HepG2 (cell line): ENCODE results near the gene PRMT2. TPM values are rescaled to one million over a fixed set of nuclear protein-coding genes. Genes with fewer than 3 reads are reported as not detected.
A peak's percentile ranks its signal among the peaks of the same experiment; 100 is the strongest.

Source experiments
- EEA1 ChIP-seq: sonication (generic); formaldehyde crosslinking; IDR thresholded peaks from 2 replicates; pipeline ENCODE4 v1.5.1; 2020; ENCODE audit warnings: mild to moderate bottlenecking, missing genetic modification reagents, borderline replicate concordance
- FLYWCH1 ChIP-seq: sonication (generic); formaldehyde crosslinking; IDR thresholded peaks from 2 replicates; pipeline ENCODE4 v1.8.1; 2023; ENCODE audit warnings: mild to moderate bottlenecking, missing genetic modification reagents
- HNF4A ChIP-seq: sonication (generic); formaldehyde crosslinking; IDR thresholded peaks from 2 replicates; pipeline ENCODE4 v1.4.0; 2020; ENCODE audit warnings: missing genetic modification reagents
- PPARG ChIP-seq: conservative IDR thresholded peaks from 2 replicates; pipeline ENCODE4 v1.6.1; 2016; ENCODE audit warnings: missing biosample characterization, missing genetic modification reagents
- REXO4 ChIP-seq: sonication (generic); formaldehyde crosslinking; IDR thresholded peaks from 2 replicates; pipeline ENCODE4 v1.8.0; 2022; ENCODE audit warnings: missing genetic modification reagents, mild to moderate bottlenecking, borderline replicate concordance
- RFXANK ChIP-seq: IDR thresholded peaks from 2 replicates; pipeline ENCODE4 v1.6.1; 2016
- SMARCE1 ChIP-seq: fragments of 450-650 bp; IDR thresholded peaks from 2 replicates; pipeline ENCODE4 v1.6.1; 2017; ENCODE audit warnings: borderline replicate concordance
- ZMYM2 ChIP-seq: sonication (generic); formaldehyde crosslinking; IDR thresholded peaks from 2 replicates; pipeline ENCODE4 v1.8.0; 2022; ENCODE audit warnings: mild to moderate bottlenecking, missing genetic modification reagents
- ZNF253 ChIP-seq: sonication (generic); formaldehyde crosslinking; IDR thresholded peaks from 2 replicates; pipeline ENCODE4 v1.8.0; 2022; ENCODE audit warnings: mild to moderate bottlenecking, missing genetic modification reagents, borderline replicate concordance
- ZNF589 ChIP-seq: sonication (generic); formaldehyde crosslinking; conservative IDR thresholded peaks from 2 replicates; pipeline ENCODE4 v1.8.0; 2022; ENCODE audit warnings: mild to moderate bottlenecking, moderate library complexity, missing genetic modification reagents
- ZNF644 ChIP-seq: IDR thresholded peaks from 2 replicates; pipeline ENCODE4 v1.6.1; 2016; ENCODE audit warnings: low read depth
- ZNF703 ChIP-seq: sonication (generic); formaldehyde crosslinking; IDR thresholded peaks from 2 replicates; pipeline ENCODE4 v1.5.1; 2020; ENCODE audit warnings: missing genetic modification reagents, mild to moderate bottlenecking, moderate library complexity, borderline replicate concordance
- ZNF720 ChIP-seq: sonication (generic); formaldehyde crosslinking; IDR thresholded peaks from 2 replicates; pipeline ENCODE4 v1.4.0; 2020; ENCODE audit warnings: missing genetic modification reagents
- ZNF792 ChIP-seq: IDR thresholded peaks from 2 replicates; pipeline ENCODE4 v1.6.1; 2016
- ZSCAN22 ChIP-seq: sonication (generic); formaldehyde crosslinking; IDR thresholded peaks from 2 replicates; pipeline ENCODE4 v1.4.0; 2020; ENCODE audit warnings: mild to moderate bottlenecking, missing genetic modification reagents
- polyA plus RNA-seq, 8 experiments: library from polyadenylated mRNA; depleted of rRNA in 3 of 8; stranded (reverse) in 7 of 8; unstranded in 1 of 8; fragments of >200 nt; fragmentation: Illumina TruSeq in 4 of 8; extraction: Trizol in 4 of 8; gene quantifications; 2 replicates each; pipeline versions ENCODE4 v1.2.1 to v1.2.3, GENCODE V29; 2011 to 2016; ENCODE audit warnings: low read depth in 4 of 8, missing spikeins in 1 of 8, mixed read lengths in 1 of 8; ENCODE audit not compliant: insufficient read depth in 1 of 8
- total RNA-seq, 5 experiments: library from RNA; depleted of rRNA; stranded (reverse); fragments of >200 nt; fragmentation: Illumina TruSeq; extraction: Trizol; gene quantifications; 2 replicates each; pipeline ENCODE4 v1.2.3, GENCODE V29; 2016; ENCODE audit warnings: low read depth in 1 of 5
- TF ChIP-seq, protein P1 (sequence below): sonication (generic); formaldehyde crosslinking; IDR thresholded peaks from 2 replicates; pipeline ENCODE4 v1.9.0; 2021; ENCODE audit warnings: missing genetic modification reagents, borderline replicate concordance
- TF ChIP-seq, protein P2 (sequence below): IDR thresholded peaks from 2 replicates; pipeline ENCODE4 v1.6.1; 2016; ENCODE audit warnings: low read depth
- TF ChIP-seq, protein P3 (sequence below): sonication (generic); formaldehyde crosslinking; IDR thresholded peaks from 2 replicates; pipeline ENCODE4 v1.5.1; 2020; ENCODE audit warnings: mild to moderate bottlenecking, missing genetic modification reagents, borderline replicate concordance
- TF ChIP-seq, protein P4 (sequence below): sonication (generic); formaldehyde crosslinking; IDR thresholded peaks from 2 replicates; pipeline ENCODE4 v1.4.0; 2020; ENCODE audit warnings: missing genetic modification reagents
- TF ChIP-seq, protein P5 (sequence below): sonication (generic); formaldehyde crosslinking; IDR thresholded peaks from 2 replicates; pipeline ENCODE4 v1.4.0; 2020; ENCODE audit warnings: missing genetic modification reagents

PRMT2 gene
- total and polyA plus RNA-seq, 2 of the 13 experiments (the other 11 are each of a cell fraction or from before 2014, with no cell fraction given): 54.4 to 78.8 TPM

DNA sequence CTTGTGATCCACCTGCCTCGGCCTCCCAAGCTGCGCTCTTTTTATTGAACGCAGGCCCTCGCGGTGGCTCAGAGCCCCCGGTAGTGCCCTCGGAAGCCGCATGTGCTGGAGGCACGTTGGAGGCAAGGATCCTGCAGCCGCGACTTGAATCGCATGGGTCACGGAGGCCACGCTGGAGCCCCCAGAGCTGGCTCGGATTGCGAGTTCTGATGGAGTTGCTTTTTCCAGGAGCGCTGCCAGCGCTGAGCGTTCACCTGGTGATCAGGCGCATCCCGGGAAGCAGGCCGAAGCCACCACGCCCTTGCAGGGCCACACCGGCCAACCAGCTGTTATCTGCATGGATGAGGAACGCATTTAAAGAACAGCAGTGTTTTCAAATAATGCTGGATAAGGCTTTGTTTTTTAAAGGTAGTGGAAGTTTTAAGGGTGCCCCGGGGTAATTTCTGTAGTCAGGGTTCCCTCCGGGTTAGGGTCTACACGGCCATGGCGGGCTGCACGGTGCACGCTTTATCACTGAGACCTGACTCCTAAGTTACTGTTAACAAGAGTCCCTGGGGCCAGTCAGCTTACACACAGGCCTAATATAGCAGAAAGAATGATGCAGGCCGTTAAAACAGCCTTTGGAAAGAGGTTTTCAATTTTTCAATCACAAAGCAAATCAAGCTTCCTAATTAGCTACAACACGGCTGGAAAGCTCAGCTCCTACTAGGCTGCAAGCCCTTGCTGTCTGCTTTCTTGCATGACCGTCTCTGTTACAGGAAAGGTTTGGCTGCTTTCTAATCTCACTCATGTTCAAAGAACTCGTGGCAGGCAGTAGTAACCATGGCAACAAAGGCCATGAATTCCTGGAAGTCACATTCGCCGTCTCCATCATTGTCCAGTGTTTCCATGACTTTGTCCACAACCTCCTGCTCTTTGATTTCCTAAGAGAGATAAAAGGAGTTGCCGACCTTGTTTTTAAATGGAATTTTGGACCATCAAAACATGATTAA, 36.6 kb upstream of the PRMT2 start (continued):
- TF ChIP-seq, protein P1, sequence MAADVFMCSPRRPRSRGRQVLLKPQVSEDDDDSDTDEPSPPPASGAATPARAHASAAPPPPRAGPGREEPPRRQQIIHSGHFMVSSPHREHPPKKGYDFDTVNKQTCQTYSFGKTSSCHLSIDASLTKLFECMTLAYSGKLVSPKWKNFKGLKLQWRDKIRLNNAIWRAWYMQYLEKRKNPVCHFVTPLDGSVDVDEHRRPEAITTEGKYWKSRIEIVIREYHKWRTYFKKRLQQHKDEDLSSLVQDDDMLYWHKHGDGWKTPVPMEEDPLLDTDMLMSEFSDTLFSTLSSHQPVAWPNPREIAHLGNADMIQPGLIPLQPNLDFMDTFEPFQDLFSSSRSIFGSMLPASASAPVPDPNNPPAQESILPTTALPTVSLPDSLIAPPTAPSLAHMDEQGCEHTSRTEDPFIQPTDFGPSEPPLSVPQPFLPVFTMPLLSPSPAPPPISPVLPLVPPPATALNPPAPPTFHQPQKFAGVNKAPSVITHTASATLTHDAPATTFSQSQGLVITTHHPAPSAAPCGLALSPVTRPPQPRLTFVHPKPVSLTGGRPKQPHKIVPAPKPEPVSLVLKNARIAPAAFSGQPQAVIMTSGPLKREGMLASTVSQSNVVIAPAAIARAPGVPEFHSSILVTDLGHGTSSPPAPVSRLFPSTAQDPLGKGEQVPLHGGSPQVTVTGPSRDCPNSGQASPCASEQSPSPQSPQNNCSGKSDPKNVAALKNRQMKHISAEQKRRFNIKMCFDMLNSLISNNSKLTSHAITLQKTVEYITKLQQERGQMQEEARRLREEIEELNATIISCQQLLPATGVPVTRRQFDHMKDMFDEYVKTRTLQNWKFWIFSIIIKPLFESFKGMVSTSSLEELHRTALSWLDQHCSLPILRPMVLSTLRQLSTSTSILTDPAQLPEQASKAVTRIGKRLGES: no peak
- TF ChIP-seq RFXANK (CRISPR knock-in tag): 0 out of 2 replicates have a peak, but pooled peaks have one; percentile 41
- TF ChIP-seq SMARCE1: no peak
- TF ChIP-seq ZNF703: no peak
- no peak for TF ChIP-seq FLYWCH1 (CRISPR knock-in tag)
- TF ChIP-seq, protein P2, sequence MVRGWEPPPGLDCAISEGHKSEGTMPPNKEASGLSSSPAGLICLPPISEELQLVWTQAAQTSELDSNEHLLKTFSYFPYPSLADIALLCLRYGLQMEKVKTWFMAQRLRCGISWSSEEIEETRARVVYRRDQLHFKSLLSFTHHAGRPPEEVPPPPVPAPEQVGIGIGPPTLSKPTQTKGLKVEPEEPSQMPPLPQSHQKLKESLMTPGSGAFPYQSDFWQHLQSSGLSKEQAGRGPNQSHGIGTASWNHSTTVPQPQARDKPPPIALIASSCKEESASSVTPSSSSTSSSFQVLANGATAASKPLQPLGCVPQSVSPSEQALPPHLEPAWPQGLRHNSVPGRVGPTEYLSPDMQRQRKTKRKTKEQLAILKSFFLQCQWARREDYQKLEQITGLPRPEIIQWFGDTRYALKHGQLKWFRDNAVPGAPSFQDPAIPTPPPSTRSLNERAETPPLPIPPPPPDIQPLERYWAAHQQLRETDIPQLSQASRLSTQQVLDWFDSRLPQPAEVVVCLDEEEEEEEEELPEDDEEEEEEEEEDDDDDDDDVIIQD (CRISPR knock-in tag): no peak
- TF ChIP-seq REXO4 (CRISPR knock-in tag): no peak
- no peak for TF ChIP-seq EEA1 (CRISPR knock-in tag)
- TF ChIP-seq HNF4A: peak; percentile 36; the same call in 1 of the 2 replicates
- TF ChIP-seq ZNF644 (CRISPR knock-in tag): peak; percentile 51; the same call in 1 of the 2 replicates
- TF ChIP-seq ZNF589 (CRISPR knock-in tag): no peak
- TF ChIP-seq, protein P3, sequence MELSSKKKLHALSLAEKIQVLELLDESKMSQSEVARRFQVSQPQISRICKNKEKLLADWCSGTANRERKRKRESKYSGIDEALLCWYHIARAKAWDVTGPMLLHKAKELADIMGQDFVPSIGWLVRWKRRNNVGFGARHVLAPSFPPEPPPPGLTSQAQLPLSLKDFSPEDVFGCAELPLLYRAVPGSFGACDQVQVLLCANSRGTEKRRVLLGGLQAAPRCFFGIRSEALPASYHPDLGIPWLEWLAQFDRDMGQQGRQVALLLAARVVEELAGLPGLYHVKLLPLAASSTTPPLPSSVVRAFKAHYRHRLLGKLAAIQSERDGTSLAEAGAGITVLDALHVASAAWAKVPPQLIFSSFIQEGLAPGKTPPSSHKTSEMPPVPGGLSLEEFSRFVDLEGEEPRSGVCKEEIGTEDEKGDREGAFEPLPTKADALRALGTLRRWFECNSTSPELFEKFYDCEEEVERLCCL (CRISPR knock-in tag): no peak
- TF ChIP-seq ZNF253 (CRISPR knock-in tag): no peak
- TF ChIP-seq ZSCAN22 (CRISPR knock-in tag): no peak
- no peak for TF ChIP-seq ZNF792
- TF ChIP-seq ZMYM2: no peak
- TF ChIP-seq, protein P4, sequence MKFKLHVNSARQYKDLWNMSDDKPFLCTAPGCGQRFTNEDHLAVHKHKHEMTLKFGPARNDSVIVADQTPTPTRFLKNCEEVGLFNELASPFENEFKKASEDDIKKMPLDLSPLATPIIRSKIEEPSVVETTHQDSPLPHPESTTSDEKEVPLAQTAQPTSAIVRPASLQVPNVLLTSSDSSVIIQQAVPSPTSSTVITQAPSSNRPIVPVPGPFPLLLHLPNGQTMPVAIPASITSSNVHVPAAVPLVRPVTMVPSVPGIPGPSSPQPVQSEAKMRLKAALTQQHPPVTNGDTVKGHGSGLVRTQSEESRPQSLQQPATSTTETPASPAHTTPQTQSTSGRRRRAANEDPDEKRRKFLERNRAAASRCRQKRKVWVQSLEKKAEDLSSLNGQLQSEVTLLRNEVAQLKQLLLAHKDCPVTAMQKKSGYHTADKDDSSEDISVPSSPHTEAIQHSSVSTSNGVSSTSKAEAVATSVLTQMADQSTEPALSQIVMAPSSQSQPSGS (CRISPR knock-in tag): no peak
- TF ChIP-seq, protein P5, sequence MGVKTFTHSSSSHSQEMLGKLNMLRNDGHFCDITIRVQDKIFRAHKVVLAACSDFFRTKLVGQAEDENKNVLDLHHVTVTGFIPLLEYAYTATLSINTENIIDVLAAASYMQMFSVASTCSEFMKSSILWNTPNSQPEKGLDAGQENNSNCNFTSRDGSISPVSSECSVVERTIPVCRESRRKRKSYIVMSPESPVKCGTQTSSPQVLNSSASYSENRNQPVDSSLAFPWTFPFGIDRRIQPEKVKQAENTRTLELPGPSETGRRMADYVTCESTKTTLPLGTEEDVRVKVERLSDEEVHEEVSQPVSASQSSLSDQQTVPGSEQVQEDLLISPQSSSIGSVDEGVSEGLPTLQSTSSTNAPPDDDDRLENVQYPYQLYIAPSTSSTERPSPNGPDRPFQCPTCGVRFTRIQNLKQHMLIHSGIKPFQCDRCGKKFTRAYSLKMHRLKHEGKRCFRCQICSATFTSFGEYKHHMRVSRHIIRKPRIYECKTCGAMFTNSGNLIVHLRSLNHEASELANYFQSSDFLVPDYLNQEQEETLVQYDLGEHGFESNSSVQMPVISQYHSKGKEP (CRISPR knock-in tag): no peak
- TF ChIP-seq ZNF720 (CRISPR knock-in tag): no peak
- TF ChIP-seq PPARG (CRISPR knock-in tag): no peak
